WTC11 (cell line): ENCODE measurements around the gene RAMACL. TPM values are rescaled to one million over a fixed set of nuclear protein-coding genes. Genes with fewer than 3 reads are reported as not detected.

ENCODE experiments used
- ATAC-seq: fragments of 200-7000 bp; cut with Tn5 transposase; 2 replicates; pipeline ENCODE4 v1.10.0; 2021; ENCODE audit warnings: mild to moderate bottlenecking, moderate library complexity
- CTCF ChIA-PET: fragments of 300-600 bp; sonication (Branson Sonifier 250); formaldehyde crosslinking; loops from one replicate; lab custom pipeline; 2021; ENCODE audit warnings: antibody characterized with exemption; lab: Charles Lee
- POLR2A ChIA-PET: fragments of 350-600 bp; sonication (Branson Sonifier 250); formaldehyde crosslinking; loops from one replicate; lab custom pipeline; 2021; ENCODE audit warnings: antibody characterized with exemption; lab: Charles Lee
- DNase-seq: peaks from one replicate; pipeline ENCODE4 v3.0.0; 2021; ENCODE audit warnings: low spot score
- H3K27ac Mint-ChIP-seq: 2 replicates; pipeline ENCODE4 v1.8.0; 2021; ENCODE audit warnings: mixed read lengths
- H3K27me3 Mint-ChIP-seq: 2 replicates; pipeline ENCODE4 v1.8.0; 2021; ENCODE audit warnings: low read depth, mild to moderate bottlenecking, moderate library complexity, mixed read lengths
- H3K36me3 Mint-ChIP-seq: 2 replicates; pipeline ENCODE4 v1.8.0; 2021; ENCODE audit warnings: mixed read lengths
- H3K4me1 Mint-ChIP-seq: 2 replicates; pipeline ENCODE4 v1.8.0; 2022; ENCODE audit warnings: mixed read lengths
- H3K4me3 Mint-ChIP-seq: 2 replicates; pipeline ENCODE4 v1.8.0; 2021; ENCODE audit warnings: mild to moderate bottlenecking, moderate library complexity, mixed read lengths
- H3K9me3 Mint-ChIP-seq: 2 replicates; pipeline ENCODE4 v1.8.0; 2021; ENCODE audit warnings: mixed read lengths
- NR3C1 ChIP-seq: sonication (generic); formaldehyde crosslinking; conservative IDR thresholded peaks from 2 replicates; pipeline ENCODE4 v1.8.1; 2023; ENCODE audit warnings: low read depth, mild to moderate bottlenecking, missing genetic modification reagents
- ZBTB21 ChIP-seq: sonication (generic); formaldehyde crosslinking; IDR thresholded peaks from 2 replicates; pipeline ENCODE4 v1.8.1; 2023; ENCODE audit warnings: mild to moderate bottlenecking, missing genetic modification reagents, borderline replicate concordance
- total RNA-seq: library from RNA; stranded (reverse); gene quantifications from 3 replicates; pipeline ENCODE4 v1.2.3, GENCODE V29; 2021
- TF ChIP-seq, protein P1 (sequence below): sonication (generic); formaldehyde crosslinking; IDR thresholded peaks from 2 replicates; pipeline ENCODE4 v1.8.1; 2022; ENCODE audit warnings: low read depth, mild to moderate bottlenecking, moderate library complexity, missing genetic modification reagents, borderline replicate concordance
- TF ChIP-seq, protein P2 (sequence below): sonication (generic); formaldehyde crosslinking; IDR thresholded peaks from 2 replicates; pipeline ENCODE4 v1.8.0; 2022; ENCODE audit warnings: mild to moderate bottlenecking, missing genetic modification reagents

Gene RAMACL
- total RNA-seq, 1 experiment from 2014 or later: 0.79 TPM

DNA sequence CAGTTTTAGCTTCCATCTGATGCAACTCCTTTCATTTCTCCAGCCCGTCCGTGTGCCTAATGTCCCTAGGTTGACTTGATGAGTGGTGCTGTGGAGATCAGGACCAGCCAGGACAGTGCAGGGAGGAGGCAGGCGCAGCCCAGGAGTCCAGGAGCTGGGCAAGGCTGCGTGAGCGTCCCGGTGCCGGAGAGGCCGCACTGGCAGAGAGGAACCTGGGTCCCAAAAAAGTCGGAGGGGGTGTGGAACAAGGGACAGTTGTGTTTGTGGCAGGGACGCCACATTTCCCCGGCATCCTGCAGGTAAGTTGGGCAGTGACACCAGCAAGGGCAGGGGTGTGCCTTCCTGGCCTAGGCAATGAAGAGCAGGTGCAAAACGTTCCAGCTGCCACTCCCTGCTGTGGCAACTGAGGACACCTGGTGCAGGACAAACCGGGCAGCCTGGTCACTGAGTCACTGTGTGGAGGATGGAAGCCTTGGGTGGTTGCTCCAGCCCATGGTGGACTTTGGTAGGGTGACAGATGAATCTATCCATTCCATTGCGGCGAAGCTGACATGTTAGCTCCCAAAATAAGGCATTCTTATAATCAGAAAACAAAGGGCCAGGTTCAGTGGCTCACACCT, 53.2 kb downstream of the RAMACL start:
- Mint-ChIP-seq H3K9me3 (no peaks in the 10 kb centered on the region), H3K27me3 (no peaks in the 10 kb centered on the region), H3K4me1 (no peaks in the 10 kb centered on the region), H3K4me3 (no peak overlapping the region), H3K36me3 (peaks cover 26% of the 10 kb centered on the region), H3K27ac (no peak overlapping the region)
- POLR2A ChIA-PET: no interaction called here
- TF ChIP-seq NR3C1 (CRISPR knock-in tag) (no peak), ZBTB21 (CRISPR knock-in tag) (no peak)
- TF ChIP-seq, protein P1, sequence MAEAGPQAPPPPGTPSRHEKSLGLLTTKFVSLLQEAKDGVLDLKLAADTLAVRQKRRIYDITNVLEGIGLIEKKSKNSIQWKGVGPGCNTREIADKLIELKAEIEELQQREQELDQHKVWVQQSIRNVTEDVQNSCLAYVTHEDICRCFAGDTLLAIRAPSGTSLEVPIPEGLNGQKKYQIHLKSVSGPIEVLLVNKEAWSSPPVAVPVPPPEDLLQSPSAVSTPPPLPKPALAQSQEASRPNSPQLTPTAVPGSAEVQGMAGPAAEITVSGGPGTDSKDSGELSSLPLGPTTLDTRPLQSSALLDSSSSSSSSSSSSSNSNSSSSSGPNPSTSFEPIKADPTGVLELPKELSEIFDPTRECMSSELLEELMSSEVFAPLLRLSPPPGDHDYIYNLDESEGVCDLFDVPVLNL: no peak
- TF ChIP-seq, protein P2, sequence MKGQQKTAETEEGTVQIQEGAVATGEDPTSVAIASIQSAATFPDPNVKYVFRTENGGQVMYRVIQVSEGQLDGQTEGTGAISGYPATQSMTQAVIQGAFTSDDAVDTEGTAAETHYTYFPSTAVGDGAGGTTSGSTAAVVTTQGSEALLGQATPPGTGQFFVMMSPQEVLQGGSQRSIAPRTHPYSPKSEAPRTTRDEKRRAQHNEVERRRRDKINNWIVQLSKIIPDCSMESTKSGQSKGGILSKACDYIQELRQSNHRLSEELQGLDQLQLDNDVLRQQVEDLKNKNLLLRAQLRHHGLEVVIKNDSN: no peak
- no peak for DNase-seq
- no peak for ATAC-seq
- CTCF ChIA-PET: interaction anchor here (1.3 kb wide), 1 partner anchor 239 kb away, joined by 3 read pairs; no protein-coding TSS in a partner anchor

Other genes with a start within 250 kb of the RAMACL start
- gene SFT2D1, start 244.1 kb downstream of the RAMACL start, total RNA-seq: 48.0 to 53.1 TPM (median 49.4 TPM) in 3 replicates
- 8.7 to 10.7 TPM (median 9.6 TPM) in 3 replicates for gene MPC1, start 203.7 kb downstream of the RAMACL start, total RNA-seq
- gene RPS6KA2, start 40.6 kb upstream of the RAMACL start, total RNA-seq: 19.2 to 24.2 TPM (median 20.3 TPM) in 3 replicates